SK-N-MC (cell line): ENCODE results near the gene TUBGCP3.

ENCODE experiments used
- EZH2 ChIP-seq: fragments of 200-600 bp; sonication (generic); IDR thresholded peaks from one replicate; pipeline ENCODE4 v1.6.1; 2017; ENCODE audit warnings: antibody characterized with exemption
- POLR2AphosphoS5 ChIP-seq: IDR thresholded peaks from 2 replicates; pipeline ENCODE4 v1.6.1; 2012; ENCODE audit warnings: mild to moderate bottlenecking, low read depth, low read length, borderline replicate concordance

DNA sequence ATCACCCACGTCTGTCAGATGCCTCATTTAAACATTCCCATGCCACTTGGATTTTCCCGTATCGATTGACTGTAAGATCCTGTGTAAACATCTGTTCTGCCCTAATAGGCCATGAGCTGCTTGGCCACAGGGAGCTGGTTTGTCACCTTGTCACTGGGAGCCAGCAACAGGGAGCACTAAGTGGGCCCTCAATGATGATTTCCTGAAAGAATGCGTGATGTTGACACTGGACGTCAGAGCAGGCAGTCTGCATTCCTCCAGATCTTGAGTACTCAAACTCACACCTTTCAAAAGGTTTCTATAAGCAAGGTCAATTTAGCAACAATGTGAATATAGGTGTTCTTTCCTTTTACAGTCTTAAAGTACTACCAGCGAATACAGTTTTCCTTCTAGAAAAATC, 78.8 kb downstream of the TUBGCP3 start:
- no peak for TF ChIP-seq POLR2AphosphoS5
- TF ChIP-seq EZH2: no peak
